GM12878 (cell line): ENCODE measurements around the gene PTPRM.

Source experiments
- ASH2L ChIP-seq: fragments of 300-600, 200-600 bp; sonication (generic); IDR thresholded peaks from 2 replicates; pipeline ENCODE4 v1.6.1; 2017; ENCODE audit warnings: low read depth, mild to moderate bottlenecking, borderline replicate concordance
- EZH2 ChIP-seq: IDR thresholded peaks from 2 replicates; pipeline ENCODE4 v1.6.1; 2012; ENCODE audit warnings: low read depth, mild to moderate bottlenecking, control low read depth, inconsistent platforms, low read length, borderline replicate concordance; ENCODE audit not compliant: control insufficient read depth
- TF ChIP-seq, protein P1 (sequence below), 3 experiments: IDR thresholded peaks in 2 of 3; conservative IDR thresholded peaks in 1 of 3; 2 replicates each; pipeline ENCODE4 v1.5.1; 2011; ENCODE audit warnings: low read depth in 3 of 3, low read length in 3 of 3, mild to moderate bottlenecking in 3 of 3, control low read depth in 2 of 3, moderate library complexity in 2 of 3, inconsistent platforms in 1 of 3, mixed read lengths in 1 of 3; ENCODE audit not compliant: control insufficient read depth in 2 of 3, insufficient read depth in 1 of 3; ENCODE audit errors: extremely low read depth in 1 of 3

GRCh38 chr18:8264116-8264515, 697.0 kb downstream of the PTPRM start:
- TF ChIP-seq, protein P1, sequence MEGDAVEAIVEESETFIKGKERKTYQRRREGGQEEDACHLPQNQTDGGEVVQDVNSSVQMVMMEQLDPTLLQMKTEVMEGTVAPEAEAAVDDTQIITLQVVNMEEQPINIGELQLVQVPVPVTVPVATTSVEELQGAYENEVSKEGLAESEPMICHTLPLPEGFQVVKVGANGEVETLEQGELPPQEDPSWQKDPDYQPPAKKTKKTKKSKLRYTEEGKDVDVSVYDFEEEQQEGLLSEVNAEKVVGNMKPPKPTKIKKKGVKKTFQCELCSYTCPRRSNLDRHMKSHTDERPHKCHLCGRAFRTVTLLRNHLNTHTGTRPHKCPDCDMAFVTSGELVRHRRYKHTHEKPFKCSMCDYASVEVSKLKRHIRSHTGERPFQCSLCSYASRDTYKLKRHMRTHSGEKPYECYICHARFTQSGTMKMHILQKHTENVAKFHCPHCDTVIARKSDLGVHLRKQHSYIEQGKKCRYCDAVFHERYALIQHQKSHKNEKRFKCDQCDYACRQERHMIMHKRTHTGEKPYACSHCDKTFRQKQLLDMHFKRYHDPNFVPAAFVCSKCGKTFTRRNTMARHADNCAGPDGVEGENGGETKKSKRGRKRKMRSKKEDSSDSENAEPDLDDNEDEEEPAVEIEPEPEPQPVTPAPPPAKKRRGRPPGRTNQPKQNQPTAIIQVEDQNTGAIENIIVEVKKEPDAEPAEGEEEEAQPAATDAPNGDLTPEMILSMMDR (IDR thresholded peaks at IDR 0.05 in 2 of 3, conservative IDR thresholded peaks at IDR 0.05 in 1 of 3; ENCODE audit: control insufficient read depth in 2 of 3, extremely low read depth in 1 of 3, insufficient read depth in 1 of 3, low read depth in 3 of 3, low read length in 3 of 3): no peak
- no peak for TF ChIP-seq ASH2L
- TF ChIP-seq EZH2: no peak
